GM03348 (cell line): Measurements from ENCODE around the gene MORN5.

Experiments used
- DNase-seq: peaks from one replicate; pipeline ENCODE4 v3.0.0; 2012; ENCODE audit warnings: low spot score

MORN5 gene

DNA sequence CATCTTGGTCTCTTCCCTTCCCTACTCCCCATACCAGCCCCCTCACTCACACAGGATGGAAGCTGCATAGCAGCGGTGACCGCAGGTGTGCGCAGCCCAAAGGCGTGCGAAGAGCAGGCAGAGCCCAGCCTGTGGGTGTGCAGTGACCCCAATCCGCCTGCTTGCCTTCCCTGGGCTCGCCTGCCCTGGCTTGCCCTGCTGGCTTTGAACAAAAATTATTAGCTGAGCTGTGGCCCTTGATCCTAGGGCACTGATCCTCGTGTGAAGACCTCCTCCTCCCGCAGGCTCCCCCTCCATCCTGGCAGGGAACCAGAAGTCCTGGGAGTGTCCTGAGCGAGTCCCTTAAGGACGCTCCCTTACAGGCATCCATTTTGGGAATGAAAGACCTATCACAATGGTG lies 31.9 kb downstream of the MORN5 start:
- no peak for DNase-seq

- DNase-seq, result no peak
These were observed 32.7 kb downstream of the MORN5 start for GRCh38 chr9:122192261-122192875.

GRCh38 chr9:122192914-122193525 lies 33.3 kb downstream of the MORN5 start:
- DNase-seq, result no peak

DNA sequence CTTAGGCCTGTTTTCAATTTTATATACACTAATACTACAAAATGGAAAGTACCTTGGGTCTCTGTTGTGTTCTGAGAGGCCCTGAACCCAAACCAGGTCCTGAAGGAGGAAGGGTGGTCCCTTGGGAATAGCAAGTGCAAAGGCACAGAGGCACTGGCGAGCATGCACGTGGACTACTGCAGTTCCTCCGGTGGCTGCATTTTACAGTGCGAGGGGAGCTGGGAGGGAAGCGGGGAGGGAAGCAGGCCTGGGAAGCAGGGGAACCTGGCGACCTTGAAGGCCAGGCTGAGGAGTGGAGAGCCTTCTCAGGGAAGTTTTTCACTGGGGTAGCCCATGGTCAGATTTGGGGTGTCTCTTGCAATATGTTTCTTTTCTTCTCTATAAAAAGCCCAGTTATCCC lies 33.9 kb downstream of the MORN5 start:
- DNase-seq, result no peak

DNA sequence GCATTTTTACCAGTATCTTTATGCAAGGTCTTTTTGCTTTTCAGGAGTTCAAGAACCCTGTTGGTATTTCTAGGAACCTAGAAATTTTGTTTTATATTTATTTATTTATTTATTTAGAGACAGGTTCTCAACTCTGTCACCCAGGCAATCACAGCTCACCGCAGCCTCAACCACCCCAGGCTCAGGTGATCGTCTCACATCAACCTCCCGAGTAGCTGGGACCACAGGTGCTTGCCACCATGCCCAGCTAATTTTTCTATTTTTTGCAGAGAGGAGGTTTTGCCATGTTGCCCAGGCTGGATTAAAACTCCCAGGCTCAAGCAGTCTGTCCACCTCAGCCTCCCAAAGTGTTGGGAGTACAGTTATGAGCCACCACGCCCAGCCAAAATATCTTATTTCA lies 36.2 kb downstream of the MORN5 start:
- no peak for DNase-seq

DNA sequence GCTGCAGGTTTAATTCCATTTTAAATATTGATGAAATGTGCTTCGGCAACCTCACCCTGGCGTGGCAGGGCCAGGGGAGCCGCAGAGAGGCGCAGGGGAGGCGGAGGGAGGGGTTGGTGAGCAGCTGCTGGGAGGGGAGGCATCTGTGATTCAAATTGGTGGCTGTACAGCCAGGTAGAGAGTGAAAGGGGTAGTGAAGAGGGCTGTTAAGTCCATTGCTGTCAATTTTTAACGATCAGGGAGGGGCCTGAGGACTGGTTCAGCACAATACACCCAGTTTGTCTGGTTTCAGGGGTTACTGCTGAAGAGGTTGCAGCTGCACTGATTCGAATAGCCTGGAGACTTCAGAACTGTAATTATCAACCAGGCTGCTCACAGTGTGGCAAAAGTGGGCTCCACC lies 37.7 kb downstream of the MORN5 start:
- no peak for DNase-seq

- DNase-seq, result no peak
These were observed 38.2 kb downstream of the MORN5 start for GRCh38 chr9:122197882-122198281.

DNA sequence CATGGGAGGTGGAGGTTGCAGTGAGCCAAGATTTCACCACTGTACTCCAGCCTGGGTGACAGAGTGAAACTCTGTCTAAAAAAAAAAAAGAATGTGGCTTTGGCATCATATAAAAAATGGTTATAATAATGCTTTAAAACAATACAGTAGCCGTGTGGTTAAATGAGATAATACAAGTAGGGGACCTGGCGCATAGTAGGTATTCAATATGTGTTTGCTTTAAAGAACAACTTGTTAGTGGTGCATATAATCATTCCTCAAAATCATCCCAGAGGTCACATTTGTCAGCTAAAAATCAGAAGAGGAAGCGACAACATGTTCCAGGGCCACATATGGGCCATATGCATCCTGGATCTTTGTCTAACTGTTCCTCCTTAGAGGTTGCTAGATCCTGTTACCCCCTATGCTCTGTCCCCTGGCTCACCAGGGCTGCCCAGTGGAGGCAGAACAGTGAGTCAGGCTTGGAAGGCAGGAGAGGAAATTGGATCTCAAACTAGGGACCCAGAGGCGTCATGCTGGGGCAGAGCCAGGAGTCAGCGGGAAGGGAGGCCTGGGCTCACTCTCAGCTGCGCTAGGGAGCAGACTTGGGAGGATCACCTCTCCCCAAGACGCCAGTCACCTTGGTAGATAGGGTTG lies 41.4 kb downstream of the MORN5 start:
- DNase-seq, result peak; percentile 72

DNA sequence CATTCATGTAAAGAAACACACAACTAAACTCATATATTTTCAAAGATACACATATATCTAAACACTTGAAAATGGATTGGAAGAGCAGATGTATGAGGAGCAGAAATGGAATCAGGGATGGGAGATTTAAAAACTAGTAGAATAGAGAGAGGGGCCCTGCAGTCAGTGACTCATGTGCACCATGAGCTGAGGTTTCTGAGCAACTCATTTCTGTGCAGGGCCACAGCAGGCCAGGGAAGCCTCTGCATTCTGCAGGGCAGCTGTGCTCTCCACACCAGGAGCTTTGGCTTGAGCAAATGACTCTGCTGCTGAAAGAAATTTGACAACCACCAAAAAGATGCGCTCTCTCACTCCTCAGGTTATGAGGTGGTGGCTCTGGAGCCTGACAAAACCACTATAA lies 41.9 kb downstream of the MORN5 start:
- peak; percentile 56 for DNase-seq

GRCh38 chr9:122202111-122202510 lies 42.4 kb downstream of the MORN5 start:
- DNase-seq, result no peak

DNA sequence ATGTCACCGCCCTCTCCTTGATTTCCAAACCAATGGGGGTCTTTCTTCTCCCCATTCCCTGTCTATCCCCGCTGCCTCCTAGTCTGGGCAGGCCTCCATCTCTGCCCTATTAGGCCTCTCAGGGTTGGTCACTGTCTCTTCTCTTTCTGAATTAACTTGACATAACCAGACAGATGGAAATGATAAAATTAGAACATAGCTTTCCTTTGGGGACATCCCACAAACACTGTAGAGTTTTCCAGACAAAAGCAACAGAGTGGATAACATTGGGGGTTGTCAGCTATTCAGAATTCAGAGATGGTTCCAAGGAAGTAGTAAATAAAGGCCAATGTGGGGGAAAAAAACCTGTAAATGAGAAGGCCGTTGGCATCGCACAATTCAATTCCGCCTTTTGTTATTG lies 44.3 kb downstream of the MORN5 start:
- no peak for DNase-seq

- DNase-seq, result no peak
These were observed 44.8 kb downstream of the MORN5 start for GRCh38 chr9:122204491-122204890.

- no peak for DNase-seq
These were observed 45.5 kb downstream of the MORN5 start for GRCh38 chr9:122205176-122205575.

GRCh38 chr9:122206118-122207046 lies 46.7 kb downstream of the MORN5 start:
- DNase-seq, result peak; percentile 91

GRCh38 chr9:122207096-122207495 lies 47.4 kb downstream of the MORN5 start:
- DNase-seq, result no peak

DNA sequence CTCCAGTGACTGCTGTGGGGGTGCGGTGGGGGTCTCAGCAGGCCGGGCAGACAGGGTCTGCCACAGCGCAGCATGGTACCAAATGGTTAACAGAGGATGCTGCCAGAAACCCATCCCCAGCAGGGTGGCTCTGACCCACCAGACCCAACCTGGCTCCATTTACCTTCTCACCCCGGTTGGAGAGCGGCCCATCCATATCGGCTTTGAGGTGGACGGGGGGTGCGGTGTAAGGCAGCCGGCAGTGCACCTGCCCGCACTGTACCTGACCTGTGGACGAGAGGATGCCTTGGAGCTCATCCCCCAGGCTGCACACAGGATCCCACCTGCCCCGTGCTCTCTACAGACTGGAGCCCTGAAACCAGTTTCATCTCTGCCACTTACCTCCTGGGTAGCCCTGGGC lies 49.7 kb downstream of the MORN5 start:
- DNase-seq, result no peak

DNA sequence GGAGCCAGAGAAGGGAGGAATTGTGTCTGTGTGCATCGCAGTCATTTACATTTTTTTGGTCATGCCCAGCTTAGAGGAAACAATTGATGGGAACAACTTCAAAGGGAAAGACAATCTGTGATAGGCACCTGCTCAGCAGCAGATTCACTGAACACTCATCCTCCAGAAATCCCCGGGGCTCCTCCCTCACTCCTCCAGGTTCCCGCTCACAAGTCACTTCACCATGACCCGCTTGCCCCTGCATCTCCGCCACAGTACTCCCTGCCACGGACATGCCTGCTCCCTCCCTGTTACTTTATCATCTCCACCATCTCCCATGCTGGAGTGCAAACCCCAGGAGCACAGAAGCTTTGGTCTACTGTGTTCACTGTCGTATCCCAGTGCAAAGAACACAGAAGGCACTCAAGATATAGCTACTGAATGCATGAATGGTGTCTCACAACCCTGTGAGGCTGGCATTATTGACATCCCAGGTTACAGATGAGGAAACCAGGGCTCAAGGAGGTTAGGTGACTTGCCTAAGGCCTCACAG lies 52.8 kb downstream of the MORN5 start:
- no peak for DNase-seq

DNA sequence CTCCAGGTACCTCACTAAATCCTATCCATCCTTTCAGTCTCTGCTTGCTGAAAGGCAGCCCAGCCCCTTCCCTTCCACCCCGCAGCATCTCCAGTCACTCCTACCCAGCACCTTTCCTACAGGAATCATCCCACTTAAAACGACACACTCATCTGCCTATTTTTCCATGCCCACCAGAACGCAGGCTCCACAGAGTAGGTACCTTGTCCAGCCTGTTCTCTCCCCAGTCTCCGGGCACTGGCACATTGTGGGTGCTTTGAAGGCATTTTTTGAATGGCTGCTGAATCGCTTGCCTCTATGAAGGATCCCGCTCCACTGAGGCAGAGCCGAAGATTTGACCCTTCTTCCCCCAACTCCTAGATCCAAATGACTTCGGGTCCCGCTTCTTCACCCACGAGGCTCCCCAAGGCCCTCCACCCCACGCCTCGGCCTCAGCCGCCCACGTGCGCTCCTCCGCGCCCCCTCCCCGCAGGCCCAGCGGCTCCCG lies 53.4 kb downstream of the MORN5 start:
- DNase-seq, result no peak

DNA sequence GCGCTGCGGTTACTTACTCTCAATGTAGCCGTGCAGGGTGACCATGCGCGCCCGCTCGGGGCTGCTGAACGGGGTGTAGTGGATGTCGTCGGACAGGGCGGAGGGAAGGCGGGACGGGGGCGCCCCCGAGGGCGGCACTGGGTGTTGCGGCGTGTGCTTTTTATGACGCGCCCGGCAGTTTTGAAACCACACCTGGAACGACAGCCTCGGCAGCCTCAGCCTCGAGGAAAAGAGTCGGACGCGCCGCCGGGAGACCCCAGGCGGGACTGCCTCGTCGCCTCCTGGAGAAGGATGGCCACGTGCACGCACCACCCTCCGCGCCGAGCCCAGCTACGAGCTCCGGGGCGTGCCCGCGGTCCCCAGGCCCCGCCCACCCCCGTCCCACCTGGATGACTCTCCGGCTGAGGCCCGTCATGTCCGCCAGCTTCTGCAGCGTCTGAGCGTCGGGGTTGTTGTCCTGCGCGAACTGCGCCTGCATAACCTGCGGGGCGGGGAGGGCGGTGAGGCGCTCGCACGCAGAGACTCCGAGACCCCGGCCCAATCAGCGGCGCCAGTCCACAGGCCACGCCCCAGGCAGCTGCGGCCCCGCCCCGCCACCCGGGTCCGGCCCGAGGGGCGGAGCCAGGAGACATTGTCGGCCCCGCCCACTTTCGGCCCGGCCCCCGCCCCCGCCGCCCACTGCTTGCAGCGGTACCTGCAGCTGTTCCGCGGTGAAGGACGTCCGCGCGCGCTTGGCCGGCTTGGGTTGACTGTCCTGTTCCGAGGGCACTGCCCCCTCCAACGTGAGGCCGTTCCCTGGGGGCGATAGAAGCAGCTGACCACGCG lies 54.1 kb downstream of the MORN5 start:
- DNase-seq, result peak; percentile 46

DNA sequence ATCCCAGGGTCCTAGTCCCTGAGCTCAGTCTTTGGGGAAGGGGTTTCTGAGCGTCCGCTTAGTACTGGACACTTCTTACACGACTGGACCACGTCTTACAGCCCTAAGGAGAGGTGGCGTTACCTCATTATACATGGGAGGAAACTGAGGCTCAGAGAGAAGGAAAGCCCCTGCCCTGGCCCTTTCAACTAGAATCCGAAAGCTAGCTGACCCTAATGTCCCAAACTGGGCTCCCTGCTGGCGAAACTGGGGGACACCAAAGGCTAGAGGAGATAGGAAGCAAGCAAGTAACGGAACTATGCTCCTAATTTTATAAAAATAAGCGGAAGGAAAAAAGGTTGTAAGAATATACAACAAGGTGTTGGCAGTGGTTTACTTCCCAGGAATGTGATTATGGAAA lies 54.8 kb downstream of the MORN5 start:
- no peak for DNase-seq

GRCh38 chr9:122215663-122216062 lies 56.0 kb downstream of the MORN5 start:
- DNase-seq, result no peak
